Esophagus squamous epithelium (tissue), 4 donors: Measurements from ENCODE around the gene PLXNC1.

Experiments
- POLR2A ChIP-seq, 4 donors: fragments of 450-650 bp; IDR thresholded peaks; one replicate each; pipeline ENCODE4 v1.6.1; 2017; ENCODE audit warnings: antibody characterized with exemption in 4 of 4, mild to moderate bottlenecking in 4 of 4, moderate library complexity in 3 of 4
- TF ChIP-seq, protein P1 (sequence below), 6 experiments: fragments of 450-650 bp in 4 of 6; fragments of 200-600 bp in 2 of 6; sonication (generic) in 2 of 6; IDR thresholded peaks; one replicate each; pipeline ENCODE4 v1.5.1; 2016 to 2019; ENCODE audit warnings: antibody characterized with exemption in 6 of 6, mild to moderate bottlenecking in 4 of 6, moderate library complexity in 4 of 6

DNA sequence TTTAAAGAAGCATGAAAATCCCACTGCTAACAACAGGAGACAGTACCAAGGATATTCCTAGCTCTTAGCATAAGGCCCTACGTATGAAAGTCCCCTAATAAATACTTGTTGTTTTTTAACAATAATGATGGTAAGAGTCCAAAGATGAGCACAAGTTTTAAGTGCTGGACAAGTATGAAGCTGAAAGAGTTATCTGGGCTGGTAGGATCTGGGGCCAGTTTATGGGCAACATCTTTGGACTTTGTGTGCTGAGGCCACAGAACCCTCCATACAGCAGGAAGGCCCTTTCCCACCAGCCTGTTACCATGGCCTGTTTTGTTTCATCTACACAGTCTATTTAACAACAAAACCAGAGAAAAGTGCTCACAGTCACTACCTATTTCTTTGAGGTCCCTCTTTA, 12.5 kb upstream of the PLXNC1 start:
- TF ChIP-seq POLR2A (IDR thresholded peaks at IDR 0.05) = no peak
- TF ChIP-seq, protein P1, sequence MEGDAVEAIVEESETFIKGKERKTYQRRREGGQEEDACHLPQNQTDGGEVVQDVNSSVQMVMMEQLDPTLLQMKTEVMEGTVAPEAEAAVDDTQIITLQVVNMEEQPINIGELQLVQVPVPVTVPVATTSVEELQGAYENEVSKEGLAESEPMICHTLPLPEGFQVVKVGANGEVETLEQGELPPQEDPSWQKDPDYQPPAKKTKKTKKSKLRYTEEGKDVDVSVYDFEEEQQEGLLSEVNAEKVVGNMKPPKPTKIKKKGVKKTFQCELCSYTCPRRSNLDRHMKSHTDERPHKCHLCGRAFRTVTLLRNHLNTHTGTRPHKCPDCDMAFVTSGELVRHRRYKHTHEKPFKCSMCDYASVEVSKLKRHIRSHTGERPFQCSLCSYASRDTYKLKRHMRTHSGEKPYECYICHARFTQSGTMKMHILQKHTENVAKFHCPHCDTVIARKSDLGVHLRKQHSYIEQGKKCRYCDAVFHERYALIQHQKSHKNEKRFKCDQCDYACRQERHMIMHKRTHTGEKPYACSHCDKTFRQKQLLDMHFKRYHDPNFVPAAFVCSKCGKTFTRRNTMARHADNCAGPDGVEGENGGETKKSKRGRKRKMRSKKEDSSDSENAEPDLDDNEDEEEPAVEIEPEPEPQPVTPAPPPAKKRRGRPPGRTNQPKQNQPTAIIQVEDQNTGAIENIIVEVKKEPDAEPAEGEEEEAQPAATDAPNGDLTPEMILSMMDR (IDR thresholded peaks at IDR 0.05) = no peak
